ENCODE results near the gene POU6F1. TPM values are rescaled to one million over a fixed set of nuclear protein-coding genes. Genes with fewer than 3 reads are reported as not detected.
"Not testable (repeated sequence)": the region's sequence is repeated elsewhere in the genome, so short reads cannot be mapped to it uniquely, and the experiment has no call there.

The POU6F1 gene
- total RNA-seq, 1 donor from 2014 or later: 6.7 TPM

DNA sequence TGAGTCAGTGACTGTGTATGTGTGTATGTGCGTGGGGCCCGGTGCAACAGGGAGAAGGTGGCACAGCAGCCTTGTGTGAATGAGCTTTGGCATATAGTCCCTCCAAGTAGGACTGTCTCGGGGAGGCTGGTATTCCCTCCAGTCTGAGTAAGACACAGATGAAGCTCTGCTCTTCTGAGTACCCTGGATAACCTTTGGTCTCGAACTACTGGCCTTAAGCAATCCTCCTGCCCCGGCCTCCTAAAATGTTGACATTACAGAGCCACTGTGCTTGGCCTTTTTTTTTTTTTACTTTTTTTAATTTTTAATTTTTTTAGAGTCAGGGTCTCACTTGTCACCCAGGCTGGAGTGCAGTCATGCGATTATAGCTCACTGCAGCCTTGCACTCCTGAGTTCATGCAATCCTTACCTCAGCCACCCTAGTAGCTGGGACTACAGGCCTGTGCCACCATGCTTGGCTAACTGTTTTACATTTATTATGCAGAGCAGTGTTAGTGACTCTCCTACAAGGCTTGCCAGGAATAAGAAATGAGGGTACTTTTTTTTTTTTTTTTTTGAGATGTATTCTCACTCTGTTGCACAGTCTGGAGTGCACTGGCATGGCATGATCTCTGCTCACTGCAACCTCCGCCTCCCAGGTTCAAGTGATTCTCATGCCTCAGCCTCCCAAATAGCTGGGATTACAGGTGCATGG is 11.4 kb upstream of the POU6F1 start:
- no peak for DNase-seq (ENCODE audit: extremely low read depth, low read depth, low spot score)

DNA sequence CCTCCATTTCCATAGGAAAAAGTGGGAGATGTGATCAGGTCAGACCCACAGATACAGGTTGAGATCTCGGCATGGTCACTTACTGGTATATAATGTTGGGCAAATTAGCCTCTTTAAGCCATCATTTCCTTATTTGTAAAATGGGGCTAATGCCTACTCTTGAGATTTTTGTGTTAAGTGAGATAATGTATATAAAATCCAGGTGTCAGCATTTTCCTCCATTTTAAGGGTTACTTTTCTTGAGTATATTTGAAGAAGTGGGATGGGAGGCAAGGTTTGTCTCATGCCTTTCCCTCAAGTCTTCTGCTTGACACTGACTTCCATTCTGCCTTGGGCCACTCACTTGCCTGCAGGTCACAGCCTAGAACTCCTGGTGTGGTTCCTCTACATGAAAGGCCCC is 10.1 kb upstream of the POU6F1 start:
- no peak for DNase-seq (ENCODE audit: extremely low read depth, low read depth, low spot score)

DNA sequence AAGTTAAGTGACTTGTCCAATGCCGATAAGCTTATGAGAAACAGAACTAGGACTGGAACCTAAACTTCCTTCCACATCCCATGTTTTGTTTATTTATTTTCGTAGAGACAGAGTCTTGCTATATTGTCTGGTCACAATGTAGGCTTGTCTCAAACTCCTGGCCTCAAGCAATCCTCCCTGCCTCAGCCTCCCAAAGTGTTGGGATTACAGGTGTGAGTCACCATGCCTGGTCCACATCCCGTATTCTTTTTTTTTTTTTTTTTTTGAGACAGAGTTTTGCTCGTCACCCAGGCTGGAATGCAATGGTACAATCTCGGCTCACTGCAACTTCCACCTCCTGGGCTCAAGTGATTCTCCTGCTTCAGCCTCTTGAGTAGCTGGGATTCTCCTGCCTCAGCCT is 9.2 kb upstream of the POU6F1 start:
- DNase-seq (ENCODE audit: extremely low read depth, low read depth, low spot score): not testable (repeated sequence)

DNA sequence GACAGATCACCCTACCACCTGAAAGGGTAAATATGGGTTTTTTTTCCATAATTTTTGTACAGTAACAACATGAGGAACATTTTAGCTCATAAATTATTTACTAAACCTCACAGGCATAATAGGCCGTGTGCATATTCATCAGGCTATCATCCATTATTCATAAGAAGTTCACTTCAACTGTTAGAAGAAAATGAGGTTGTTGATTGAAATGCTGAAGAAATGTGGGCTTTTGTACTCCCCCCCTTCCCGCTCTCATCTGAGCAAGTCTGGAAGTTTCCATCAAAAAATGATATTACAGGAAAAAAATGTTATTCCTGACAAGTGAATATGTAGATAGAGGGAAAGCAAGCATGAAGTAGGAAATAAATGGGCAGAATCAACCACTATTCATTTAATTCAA is 7.9 kb upstream of the POU6F1 start:
- no peak for DNase-seq (ENCODE audit: extremely low read depth, low read depth, low spot score)

DNA sequence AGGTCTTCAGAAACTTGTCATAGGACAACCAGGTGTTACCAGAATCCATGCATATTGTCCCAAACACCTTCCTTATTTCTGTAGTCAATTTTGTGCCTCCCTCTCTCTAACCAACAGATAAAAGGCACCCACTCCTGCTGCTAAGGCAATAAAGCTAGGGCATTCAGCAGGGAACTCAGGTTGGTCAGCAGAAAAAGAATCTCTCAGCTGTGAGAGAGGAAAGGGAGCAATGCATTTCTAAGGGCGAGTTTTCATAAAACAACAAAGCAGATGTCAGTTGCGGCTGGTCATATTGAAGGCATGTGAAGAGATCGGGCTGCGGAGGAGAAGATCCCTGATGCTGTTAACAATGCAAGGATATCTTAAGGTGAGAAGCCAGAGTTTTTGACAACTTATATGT is 7.4 kb upstream of the POU6F1 start:
- DNase-seq (ENCODE audit: extremely low read depth, low read depth, low spot score): no peak

DNA sequence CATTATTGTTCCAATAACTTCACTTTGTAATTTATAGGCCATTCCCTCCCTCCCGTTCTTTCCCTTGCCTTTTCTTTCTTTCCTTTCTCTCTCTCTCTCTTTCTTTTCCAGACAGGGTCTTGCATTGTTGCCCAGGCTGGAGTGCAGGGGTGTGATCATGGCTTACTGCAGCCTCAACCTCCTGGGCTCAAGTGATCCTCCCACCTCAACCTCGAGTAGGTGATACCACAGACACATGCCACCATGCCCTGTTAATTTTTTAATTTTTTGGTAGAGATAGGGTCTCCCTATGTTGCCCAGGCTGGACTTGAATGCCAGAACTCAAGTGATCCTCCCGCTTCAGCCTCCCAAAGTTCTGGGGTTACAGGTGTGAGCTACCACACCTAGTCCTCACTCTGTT is 6.8 kb upstream of the POU6F1 start:
- no peak for DNase-seq (ENCODE audit: extremely low read depth, low read depth, low spot score)

DNA sequence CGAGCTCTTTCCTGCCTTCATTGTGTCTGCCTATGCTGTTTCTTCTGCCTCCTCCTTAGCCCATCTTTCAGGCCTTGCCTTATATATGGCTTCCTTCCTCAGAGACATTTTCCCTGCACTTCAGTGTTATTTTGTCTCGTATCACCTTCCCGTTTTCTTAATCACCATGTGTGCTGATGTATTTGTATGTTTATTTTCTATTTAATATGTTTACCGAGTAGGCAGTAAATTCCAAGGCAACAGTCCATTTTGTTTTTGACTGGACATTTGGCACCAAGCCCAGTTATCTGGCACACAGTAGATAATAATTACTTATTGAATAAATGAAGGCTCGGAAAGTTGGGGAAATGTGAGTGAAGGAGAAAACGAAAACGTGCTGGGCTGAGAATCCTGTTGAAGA is 4.6 kb upstream of the POU6F1 start:
- DNase-seq (ENCODE audit: extremely low read depth, low read depth, low spot score): no peak

DNA sequence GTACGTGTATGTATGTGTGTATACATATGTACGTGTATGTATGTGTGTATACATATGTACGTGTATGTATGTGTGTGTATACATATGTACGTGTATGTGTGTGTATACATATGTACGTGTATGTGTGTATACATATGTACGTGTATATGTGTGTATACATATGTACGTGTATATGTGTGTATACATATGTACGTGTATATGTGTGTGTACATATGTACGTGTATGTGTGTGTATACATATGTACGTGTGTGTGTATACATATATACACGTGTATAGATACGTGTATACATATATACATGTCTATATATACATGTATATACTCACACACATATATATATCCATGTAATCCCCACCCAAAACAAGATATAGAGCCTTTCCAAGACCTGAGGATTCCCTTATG is 2.0 kb upstream of the POU6F1 start:
- DNase-seq (ENCODE audit: extremely low read depth, low read depth, low spot score): not testable (repeated sequence)

DNA sequence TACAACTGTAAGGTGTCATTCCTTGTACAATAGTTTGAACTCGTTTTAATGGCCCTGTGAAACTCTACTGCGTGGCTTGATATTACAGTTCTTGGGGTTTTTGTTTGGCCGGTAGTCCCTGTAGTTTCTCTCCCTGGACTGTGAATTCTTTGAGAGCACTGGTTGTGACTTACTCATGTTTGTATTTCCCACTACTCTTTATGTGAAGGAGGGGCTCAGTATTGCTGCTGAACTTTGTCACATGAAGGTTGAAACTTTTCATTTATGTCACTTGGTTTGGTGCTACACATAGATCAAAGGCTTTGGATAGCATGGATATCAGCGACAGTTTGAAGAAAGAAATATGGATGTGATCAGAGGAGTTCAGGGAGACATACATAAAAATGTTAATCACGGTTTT is 1.5 kb upstream of the POU6F1 start:
- DNase-seq (ENCODE audit: extremely low read depth, low read depth, low spot score): no peak

DNA sequence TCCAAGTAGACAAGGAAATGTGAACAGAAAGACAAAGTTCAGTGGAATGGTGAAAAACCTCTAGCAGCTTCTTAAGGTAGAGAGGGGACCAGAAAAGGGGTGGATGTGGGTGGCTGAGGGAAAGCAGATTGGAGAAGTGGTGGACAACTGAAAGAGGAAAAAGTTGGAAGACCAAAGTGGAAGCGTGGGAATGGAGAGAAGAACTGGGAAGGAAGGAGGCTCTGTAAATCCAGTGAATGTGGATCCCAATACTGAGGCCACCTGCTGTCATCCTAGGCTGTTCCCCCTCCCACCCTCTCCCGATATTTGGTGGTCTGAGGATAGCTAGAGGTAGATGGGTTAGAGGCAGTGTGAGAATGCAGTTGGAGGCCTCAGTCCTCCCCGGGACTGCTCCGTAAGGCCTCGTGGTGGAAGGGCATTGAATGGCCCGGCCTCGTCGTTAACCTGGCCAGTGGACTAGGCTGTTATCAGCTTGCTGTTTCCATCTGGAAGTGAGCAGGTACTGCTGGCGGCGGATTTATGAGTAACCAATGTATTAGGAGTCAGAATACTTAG is 822 bp upstream of the POU6F1 start:
- DNase-seq (ENCODE audit: extremely low read depth, low read depth, low spot score): no peak

DNA sequence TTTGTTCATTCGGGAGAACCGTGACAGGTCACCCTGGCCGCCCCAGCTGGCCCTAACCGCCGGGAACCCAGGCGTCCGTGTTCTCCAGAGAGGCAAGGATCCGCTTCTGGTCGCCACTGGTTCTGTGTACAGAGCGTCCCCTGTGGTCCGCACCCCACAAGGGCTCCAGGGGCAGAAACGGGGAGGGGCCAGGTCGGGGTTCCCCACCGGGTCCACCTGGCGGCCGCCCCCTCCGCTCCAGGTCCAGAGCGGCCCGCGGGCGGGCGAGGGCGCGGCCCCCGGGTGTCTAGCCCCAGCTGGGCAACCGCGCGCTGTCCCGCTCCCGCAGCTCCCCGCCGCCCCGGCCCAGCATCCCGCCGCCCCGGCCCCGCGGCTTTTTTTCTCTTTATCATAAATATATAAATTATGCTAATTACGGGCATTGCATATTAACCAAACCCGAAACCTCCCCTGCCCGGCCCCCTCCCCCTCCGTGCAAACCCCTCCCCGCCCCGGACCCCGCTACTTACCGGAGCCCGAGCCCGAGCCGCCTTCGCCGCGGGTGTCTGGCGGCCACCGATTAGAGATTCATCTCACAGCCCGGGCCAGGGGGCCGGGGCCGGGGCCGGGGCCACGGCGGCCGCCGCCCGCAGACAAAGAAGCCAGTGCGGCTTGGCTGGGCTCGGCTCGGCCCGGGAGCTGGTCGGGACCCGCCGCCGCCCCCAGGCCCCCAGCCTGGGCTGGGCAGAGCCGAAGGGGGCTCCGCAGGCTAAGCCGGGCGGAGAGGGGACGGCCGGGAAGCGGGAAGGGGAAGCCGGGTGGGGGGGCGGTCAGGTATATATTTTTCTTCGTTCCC is 512 bp downstream of the POU6F1 start:
- no peak for DNase-seq (ENCODE audit: extremely low read depth, low read depth, low spot score)

DNA sequence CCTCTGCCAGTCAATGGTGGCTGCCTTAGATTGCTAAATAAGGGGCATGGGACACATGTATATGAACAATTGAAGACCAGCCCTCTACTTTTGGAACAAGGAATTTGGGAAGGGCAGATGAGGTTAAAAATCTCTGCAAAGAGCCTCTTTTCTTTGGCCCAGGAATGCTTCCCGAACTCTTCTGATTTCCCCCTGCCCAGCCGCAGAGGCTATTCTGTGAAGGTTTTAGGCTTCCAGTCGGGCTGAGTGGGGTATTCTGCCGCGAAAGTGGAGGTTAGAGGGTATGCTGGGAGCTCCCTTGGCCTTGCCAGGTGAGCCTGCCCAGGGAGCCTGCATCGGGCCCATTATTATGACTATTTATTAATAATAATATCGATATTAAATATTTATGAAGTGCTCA is 1.2 kb downstream of the POU6F1 start:
- no peak for DNase-seq (ENCODE audit: extremely low read depth, low read depth, low spot score)

DNA sequence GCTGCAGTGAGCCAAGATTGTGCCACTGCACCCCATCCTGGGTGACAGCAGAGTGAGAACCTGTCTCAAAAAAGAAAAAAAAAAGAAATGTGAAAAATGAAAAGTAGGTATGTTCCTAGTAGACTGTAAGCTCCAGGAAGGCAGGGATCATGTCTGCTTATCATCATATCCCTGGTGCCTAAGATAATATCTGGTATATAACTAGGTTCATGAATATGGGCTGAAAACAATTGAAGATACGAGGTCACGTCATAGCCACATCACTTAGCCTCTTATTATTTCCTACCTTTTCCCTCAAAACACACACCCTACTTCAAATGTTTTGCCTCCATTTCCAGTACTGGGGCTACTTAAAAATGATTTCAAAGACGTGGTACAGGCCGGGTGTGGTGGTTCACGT is 3.0 kb downstream of the POU6F1 start:
- DNase-seq (ENCODE audit: extremely low read depth, low read depth, low spot score): no peak

DNA sequence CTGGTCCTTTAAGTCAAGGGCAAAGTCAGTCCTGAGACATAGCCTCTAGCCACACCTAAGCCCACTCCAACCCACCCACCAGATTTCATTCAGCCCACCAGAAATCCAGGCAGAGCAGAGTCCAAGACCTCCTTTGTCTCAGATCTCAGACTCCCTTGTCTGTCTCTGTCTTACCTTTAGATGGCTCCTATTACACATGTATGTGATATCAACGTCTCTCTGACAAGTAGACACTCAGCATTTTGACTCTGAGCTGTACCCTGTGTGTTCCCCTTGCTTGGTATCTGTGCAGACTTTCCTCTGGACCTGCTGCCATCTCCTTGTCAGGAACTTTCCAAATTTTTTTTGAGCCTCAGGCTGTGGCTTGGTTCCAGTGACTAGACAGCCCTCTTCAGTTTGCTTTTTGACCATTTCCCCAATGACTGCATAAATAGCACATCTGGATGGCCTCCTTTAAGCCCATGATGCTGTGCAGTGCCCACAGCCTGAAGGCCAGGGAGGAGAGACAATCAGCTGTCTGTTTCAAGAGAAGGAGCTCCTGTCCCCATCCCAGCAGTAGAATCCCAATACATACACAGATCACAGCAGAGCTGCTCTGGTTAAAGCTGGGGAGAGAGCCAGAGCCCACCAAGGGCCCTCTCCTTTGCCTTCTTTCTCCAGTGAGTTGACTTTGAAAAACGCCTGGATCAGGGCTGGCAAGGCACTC is 7.0 kb downstream of the POU6F1 start:
- no peak for DNase-seq (ENCODE audit: extremely low read depth, low read depth, low spot score)

DNA sequence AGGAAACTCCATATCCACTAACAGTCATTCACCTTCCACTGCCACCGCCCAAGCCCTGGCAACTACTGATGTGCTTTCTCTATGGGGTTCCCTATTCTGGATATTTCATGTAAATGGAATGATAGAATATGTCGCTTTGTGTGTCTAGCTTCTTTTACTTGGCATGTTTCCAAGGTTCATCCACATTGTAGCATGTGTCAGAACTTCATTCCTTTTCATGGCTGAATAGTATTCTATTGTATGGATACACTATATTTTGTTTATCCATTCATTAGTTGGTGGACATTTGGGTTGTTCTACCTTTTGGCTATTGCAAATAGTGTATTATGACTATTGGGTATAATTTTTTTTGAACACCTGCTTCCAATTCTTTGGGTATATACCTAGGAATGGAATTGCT is 8.6 kb downstream of the POU6F1 start:
- DNase-seq (ENCODE audit: extremely low read depth, low read depth, low spot score): no peak

DNA sequence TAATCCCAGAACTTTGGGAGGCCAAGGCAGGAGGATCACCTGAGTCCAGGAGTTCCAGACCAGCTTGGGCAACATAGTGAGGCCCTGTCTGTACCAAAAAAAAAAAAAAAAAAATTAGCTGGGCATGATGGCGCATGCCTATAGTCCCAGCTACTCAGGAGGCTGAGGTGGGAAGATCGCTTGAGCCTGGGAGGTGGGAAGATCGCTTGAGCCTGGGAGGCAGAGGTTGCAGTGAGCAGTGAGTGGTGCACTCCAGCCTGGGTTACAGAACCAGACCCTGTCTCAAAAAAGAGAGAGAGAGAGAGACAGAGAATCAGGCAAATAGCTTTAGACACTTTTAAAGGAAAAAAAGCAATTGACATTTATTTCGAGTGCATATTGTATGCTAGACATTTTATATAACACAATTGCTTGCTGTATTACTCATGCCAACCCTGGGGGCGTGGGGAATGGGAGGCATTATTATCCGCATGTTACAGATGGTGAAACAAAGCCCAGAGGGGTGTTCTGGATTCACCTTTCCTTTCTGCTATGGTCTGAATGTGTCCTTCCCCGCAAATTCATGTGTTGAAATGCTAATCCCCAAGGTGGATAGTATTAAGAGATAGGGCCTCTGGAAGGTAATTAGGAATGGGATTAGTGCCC is 9.7 kb downstream of the POU6F1 start:
- DNase-seq (ENCODE audit: extremely low read depth, low read depth, low spot score): no peak

DNA sequence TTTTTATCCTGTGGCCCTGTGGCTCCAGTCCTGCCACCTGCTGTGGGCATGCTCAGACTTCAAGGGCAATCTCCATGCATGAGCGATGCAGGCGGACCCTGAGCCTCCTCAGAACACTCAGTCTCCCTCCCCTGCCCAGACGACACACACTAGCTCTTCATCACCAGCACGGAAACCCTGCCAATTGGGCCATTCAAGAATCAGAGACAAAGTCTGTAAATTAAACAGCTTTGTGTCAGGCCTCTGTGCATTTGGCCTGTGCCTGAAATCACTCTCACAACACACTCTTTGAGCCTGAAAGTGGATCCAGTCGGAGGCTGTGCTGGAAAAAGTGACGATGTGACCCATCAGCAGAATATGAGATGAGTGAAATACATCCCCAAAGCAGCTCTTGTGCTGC is 12.5 kb downstream of the POU6F1 start:
- no peak for DNase-seq (ENCODE audit: extremely low read depth, low read depth, low spot score)

DNA sequence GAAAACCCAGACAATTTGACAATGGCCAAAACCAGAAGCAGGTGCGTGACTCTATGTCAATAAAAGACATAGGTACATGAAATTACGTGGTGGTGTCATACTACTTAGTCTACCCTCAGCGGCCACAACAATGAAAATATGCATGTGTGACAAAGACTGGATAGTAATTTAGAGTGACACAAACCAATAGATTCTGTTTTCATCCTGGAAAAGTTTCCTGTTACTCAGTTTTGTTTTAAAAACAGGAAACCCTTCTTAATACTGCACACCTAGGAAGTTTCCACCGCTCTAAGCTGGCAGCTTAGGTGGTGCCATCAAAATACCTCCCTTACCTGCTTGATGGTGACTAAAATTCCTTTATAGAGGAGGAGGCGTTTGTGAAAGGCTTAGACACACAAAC is 15.1 kb downstream of the POU6F1 start:
- no peak for DNase-seq (ENCODE audit: extremely low read depth, low read depth, low spot score)

DNA sequence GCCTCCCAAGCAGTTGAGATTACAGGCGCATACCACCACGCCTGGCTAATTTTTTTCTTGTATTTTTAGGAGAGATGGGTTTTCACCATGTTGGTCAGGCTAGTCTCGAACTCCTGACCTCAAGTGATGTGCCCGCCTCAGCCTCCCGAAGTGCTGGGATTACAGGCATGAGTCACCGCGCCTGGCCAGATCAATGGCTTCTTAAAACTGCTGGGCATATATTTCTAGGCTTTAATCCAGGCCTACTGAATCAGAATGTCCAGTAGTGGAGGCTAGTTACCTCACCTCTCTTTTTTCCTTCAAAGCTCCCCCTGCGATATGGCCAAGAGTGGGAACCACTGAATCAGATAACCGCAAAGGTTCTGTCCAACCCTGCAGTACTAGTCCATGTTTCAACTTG is 17.1 kb downstream of the POU6F1 start:
- DNase-seq (ENCODE audit: extremely low read depth, low read depth, low spot score): no peak

DNA sequence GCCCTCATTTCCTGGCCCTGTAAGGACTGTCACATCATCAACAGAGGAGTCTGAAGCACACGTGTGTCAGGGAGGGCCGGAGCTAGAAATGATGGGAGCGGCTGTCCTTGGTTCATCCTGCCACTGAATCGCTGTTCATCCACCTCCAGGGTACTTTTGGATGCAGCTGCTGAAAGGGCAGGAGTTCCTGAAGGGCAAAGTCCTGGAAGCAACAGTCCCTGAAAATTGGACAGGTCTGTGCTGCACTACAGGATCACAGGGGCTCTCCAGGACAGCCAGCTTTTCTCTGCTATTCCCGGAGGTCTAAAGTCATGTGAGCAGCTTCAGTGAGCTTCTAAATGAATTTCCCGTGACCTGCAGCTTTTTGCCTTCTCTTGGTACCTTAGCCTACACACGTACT is 17.7 kb downstream of the POU6F1 start:
- no peak for DNase-seq (ENCODE audit: extremely low read depth, low read depth, low spot score)

DNA sequence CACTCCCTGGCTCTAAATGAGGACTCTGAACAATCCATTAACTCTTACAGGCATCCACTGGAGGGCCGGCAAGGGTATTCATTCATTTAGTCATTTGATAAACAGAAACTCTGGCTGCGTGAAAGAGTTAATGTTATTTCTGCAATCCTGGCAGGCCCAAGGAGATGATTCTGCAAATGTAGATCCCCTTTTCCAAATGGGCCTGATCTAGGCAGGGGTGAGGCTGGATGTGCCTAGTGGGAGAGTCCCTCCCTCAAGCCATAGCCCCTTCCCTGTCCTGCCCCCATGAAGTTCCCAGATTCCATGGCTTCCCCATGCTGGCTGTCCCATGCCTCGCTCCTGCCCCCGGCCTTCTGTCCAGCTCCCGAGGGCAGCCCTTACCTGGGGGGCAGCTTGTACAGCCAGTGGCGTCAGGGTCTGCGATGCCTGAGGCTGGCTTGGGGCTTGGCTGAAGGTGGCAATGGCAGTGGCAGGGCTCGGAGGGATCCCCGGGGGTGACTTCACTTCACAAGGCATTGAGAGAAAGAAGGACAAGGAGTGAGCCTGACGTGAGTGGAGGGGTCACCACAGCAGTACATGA is 18.4 kb downstream of the POU6F1 start:
- DNase-seq (ENCODE audit: extremely low read depth, low read depth, low spot score): no peak

Measured in glomerular endothelial cell (primary cell).